AG10803 (cell line): ENCODE data around the gene POLD1.

Source experiments
- DNase-seq: peaks from one replicate; pipeline ENCODE4 v3.0.0; 2010; ENCODE audit warnings: low read depth
- H3K4me3 ChIP-seq: 2 replicates; pipeline ENCODE4 v1.5.1; 2011; ENCODE audit warnings: mild to moderate bottlenecking, low read length, control low read depth
- CTCF ChIP-seq: conservative IDR thresholded peaks from 2 replicates; pipeline ENCODE4 v1.5.1; 2011; ENCODE audit warnings: mild to moderate bottlenecking, low read length, control low read depth, inconsistent platforms

The POLD1 gene

GRCh38 chr19:50459638-50460037 is 75.5 kb downstream of the POLD1 start:
- no peak for DNase-seq
- no peak overlapping the region for H3K4me3 ChIP-seq
- TF ChIP-seq CTCF = no peak

- no peak; the same call in 1 of the 2 replicates for TF ChIP-seq CTCF
- peak; percentile 32 for DNase-seq
- no peak overlapping the region for H3K4me3 ChIP-seq
These were observed 76.1 kb downstream of the POLD1 start for GRCh38 chr19:50460161-50460765.

- H3K4me3 ChIP-seq = no peak overlapping the region
- TF ChIP-seq CTCF = peak; percentile 92
- DNase-seq = peak; percentile 56
These were observed 77.1 kb downstream of the POLD1 start for GRCh38 chr19:50461066-50461875.

- no peak for DNase-seq
- TF ChIP-seq CTCF = no peak
- no peak overlapping the region for H3K4me3 ChIP-seq
These were observed 78.8 kb downstream of the POLD1 start for GRCh38 chr19:50462970-50463369.

- no peak for TF ChIP-seq CTCF
- no peak for DNase-seq
- H3K4me3 ChIP-seq = no peak overlapping the region
These were observed 80.2 kb downstream of the POLD1 start for GRCh38 chr19:50464348-50464747.

GRCh38 chr19:50465000-50465399 is 80.9 kb downstream of the POLD1 start:
- H3K4me3 ChIP-seq = no peak overlapping the region
- no peak for DNase-seq
- TF ChIP-seq CTCF = no peak
